Gastrocnemius medialis (tissue), 4 donors: ENCODE data around the gene PIGM.

Source experiments
- CTCF ChIP-seq, 5 experiments: fragments of 450-650 bp in 3 of 5; fragments of 200-600 bp in 2 of 5; sonication (generic) in 2 of 5; IDR thresholded peaks in 4 of 5; conservative IDR thresholded peaks in 1 of 5; 1 replicate in 4 of 5; 2 replicates in 1 of 5; pipeline ENCODE4 v1.5.1; 2016 to 2019; ENCODE audit warnings: antibody characterized with exemption in 5 of 5, mild to moderate bottlenecking in 3 of 5, moderate library complexity in 3 of 5
- POLR2A ChIP-seq, 2 donors: fragments of 450-650 bp; IDR thresholded peaks; one replicate each; pipeline ENCODE4 v1.6.1; 2017; ENCODE audit warnings: antibody characterized with exemption in 2 of 2, mild to moderate bottlenecking in 2 of 2, moderate library complexity in 2 of 2

GRCh38 chr1:159977364-159978106 is 54.3 kb downstream of the PIGM start:
- TF ChIP-seq CTCF (IDR thresholded peaks at IDR 0.05 in 4 of 5, conservative IDR thresholded peaks at IDR 0.05 in 1 of 5) (no peak), POLR2A (IDR thresholded peaks at IDR 0.05) (no peak)
